Inflammatory macrophage treated with lipopolysaccharide for 4 hours (primary cell): Measurements from ENCODE around the gene MUC20.
A peak's percentile ranks its signal among the peaks of the same experiment; 100 is the strongest.
"Not testable (repeated sequence)": the region's sequence is repeated elsewhere in the genome, so short reads cannot be mapped to it uniquely, and the experiment has no call there.

Source experiments
- DNase-seq: peaks from one replicate; pipeline ENCODE4 v3.0.0-alpha.2; 2020

MUC20 gene

DNA sequence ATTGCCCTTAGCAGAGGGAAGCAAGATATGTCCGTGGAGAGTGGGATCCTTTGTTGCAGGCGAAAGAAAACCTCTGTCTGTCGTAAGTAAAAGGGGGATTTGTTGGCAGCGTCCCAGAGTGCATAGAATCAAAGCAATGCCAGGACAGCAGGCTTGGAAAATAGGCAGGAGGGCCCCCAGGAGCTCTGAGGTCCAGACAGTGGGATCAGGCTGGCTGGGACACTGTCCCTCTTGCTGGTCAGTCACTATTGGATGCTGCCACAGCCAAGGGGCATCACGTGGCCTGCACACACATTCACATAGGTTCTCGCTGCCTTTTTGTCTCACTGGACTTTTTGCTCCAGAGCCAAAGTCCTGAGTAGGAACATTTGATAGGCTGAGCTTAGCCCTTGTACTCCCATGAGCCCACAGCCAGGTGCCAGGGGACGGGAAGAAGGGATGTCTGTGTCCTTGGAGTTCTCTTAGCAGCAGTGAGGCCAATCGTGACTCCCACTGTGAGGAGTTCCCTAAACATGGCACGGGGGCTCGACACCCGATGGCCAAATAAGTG is 10.7 kb downstream of the MUC20 start:
- DNase-seq: no peak

DNA sequence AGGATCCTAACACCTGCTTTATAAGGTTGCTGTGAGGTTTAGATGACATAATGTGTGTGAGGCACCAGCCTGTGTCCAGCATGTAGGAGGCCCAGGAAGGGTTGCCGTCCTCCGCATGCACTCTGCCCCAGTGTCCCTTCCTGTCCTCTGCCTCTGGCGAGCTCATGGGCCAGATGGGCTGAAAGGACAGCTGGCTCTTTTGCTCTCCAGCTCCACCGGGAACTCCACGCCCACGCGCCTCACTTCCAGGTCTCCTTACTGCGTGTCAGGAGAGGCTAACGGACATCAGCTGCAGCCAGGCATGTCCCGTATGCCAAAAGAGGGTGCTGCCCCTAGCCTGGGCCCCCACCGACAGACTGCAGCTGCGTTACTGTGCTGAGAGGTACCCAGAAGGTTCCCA is 12.2 kb downstream of the MUC20 start:
- no peak for DNase-seq

DNA sequence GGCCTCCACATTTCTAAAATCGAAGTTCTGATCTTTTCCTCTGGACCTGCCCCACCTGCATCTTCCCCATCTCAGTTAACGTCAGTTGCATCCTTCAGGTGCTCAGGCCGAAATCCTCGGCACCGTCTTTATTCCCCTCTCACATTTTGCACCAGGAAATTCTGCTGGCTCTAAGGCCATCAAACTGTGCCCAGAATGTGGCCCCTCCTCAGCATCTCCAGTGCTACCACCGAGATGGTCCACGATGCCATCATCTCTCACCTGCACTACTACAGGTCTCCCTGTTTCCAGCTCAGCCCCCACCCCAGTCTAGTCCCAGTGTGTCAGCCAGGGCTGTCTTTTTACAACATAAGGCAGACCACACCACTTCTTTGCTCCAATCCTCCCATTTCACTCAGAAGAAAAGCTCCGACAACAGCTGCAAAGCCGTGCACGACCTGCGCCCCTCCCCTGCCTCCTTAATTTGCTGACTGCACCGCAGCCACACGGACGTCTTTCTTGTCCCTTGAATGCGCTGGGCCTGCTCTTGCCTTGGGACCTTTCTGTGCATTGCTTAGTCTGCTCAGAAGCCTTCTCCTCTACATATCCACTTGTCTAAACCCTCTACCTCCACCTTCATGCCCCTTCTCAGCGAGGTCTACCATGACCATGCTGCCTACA is 14.4 kb downstream of the MUC20 start:
- DNase-seq: no peak

DNA sequence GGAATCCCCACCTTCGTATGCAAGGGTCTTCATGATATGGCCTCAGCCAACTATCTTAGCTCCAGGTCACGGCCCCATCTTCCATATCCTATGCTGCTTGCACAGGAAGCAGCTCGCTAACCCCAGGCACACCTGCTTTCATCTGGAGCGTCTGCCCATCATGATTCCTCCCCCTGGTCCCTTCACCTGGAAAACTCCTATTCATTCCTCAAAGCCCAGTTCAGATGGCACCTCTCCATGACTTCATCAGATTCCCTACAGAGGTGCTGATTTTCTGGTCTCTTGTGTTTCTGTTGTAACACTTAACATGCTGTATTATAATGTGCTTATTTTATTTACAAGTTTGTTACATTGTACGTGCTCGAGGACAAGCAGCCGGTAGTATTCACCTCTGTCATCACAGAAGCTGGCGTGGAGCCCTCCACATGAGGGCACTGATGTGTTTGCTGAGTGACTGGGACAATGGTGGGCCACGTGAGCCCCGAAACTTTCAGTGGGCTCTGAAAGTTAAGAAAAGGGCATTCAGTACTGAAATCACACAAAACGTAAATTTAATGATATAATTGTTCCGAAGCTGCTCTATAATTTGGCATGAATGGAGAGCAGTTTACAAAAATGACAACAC is 16.2 kb downstream of the MUC20 start:
- no peak for DNase-seq

DNA sequence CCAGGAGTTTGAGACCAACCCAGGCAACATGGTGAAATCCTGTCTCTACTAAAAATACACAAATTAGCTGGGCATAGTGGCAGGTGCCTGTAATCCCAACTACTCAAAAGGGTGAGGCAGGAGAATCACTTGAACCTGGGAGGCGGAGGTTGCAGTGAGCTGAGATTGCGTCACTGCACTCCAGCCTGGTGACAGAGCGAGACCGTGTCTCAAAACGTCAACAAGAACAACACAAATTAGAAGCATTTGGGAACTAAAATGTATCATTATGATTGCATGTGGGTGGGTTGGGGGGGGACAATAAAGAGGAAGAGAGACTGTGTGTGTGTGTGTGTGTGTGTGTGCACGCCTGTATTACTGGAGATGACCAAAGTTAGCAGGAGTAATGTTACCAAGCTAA is 17.0 kb downstream of the MUC20 start:
- DNase-seq: peak; percentile 73

DNA sequence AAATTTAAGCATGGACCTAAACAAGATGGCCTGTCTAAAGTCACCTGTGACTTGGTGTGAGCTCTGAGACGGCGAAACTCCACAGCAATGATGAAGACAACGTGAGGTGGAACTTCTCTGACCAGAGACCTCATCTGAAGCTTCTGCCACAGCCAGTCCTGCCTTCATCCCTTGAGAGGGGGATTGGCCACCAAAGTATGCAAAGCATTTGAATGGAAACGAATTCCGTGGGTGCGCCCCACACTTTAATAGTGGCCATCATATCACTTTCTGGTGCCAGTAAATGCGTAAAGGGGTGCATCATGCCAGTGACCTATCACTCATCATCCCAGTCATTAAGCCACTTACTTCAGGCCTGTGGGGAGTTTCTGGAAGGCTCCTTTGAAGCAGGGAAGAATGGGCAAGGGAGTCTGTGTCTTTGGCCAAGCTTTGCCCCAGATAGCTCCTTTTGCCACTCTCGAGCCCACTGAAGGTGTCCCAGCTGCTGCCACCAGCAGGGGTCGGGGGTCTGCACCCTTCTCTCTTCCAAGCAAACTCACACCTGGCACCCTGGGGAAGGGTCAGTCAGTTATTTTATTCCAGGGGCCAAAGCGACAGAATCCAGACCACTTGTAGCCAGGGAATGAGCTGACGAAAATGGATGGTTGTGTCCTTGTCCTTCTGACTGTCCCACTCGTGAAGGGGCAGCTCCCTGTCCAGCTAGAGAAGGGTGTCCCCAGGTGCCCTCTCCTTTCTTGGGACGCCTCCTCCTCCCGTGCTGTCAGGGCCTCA is 17.7 kb downstream of the MUC20 start:
- DNase-seq: no peak

DNA sequence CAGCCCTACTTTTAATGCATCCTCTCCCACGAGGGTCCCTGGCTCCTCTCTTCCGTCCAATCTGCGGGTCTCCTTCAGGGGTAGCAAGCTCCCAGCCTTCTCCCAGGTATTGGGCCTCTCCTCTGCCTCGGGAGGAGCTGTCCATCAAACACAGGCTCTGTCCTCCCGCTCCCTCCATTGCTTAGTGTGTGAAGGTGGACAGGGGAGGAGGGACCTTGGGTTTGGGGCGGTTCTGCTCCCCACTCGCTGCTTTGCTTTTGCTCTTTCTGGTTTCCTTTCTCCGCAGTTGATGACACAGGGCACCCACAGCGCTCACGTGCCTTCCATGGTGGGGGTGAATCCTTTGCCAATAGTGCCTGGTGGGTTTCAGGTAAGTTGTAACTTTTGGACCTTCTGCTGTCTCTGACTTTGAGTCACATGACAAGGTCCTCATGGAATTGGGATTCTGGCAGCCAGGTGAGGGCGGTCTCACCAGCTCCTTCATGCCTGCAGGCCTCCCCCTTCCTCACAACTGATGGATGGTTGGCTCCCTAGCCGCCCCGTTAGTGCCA is 18.9 kb downstream of the MUC20 start:
- DNase-seq: no peak

DNA sequence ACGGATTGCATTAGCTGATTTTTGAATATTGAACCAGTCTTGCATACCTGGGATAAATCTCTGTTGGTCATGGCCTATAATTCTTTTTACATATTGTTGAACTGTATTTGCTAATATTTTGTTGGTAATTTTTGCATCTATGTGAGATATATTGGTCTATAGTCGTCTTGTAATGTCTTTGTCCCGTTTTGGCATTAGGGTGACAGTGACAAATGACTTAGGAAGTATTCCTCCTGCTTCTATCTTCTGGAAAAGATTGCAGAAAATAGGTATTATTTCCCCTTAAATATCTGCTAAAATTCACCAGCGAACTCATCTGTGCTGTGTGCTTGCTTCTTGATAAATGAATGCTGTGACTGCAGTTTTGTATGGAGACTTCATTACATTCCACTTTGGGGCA is 23.7 kb downstream of the MUC20 start:
- no peak for DNase-seq

DNA sequence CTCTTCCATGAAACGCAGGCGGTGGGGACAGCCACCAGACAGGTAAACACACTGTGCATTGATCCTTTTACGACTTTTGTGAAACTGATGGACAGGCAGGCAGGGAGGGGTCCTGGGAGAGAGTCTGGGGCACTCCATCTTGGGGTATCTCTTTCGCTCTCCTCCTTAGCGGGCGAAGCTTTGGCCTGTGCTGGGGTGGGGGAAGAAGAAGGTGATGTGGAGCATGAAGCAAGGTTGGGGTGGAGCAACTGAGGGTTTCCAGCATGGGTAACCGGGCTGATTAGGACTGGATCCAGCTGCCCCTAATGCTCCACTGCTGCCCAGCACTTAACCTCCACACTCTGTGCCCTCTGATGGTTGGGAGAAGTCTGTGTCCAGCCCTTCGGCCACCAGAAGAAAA is 25.6 kb downstream of the MUC20 start:
- no peak for DNase-seq

DNA sequence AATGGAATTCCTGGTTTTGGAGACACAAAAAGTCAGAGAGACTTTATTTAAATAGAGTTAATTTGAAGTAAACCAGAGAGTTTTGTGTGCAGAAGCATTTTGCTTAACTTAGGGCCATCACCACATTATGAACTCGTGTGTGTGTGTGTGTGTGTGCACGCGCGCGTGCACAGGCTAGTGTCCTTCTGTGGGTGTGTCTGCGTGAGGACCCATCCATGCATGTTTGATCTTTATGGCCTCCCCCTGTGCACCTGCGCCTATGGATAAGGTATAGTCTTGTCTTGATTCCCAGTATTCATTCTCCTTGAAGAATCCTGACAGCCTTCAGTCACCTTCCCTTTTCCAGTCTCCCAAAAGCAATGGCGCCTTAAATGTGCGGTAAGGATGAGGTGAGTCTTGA is 26.0 kb downstream of the MUC20 start:
- DNase-seq: no peak

DNA sequence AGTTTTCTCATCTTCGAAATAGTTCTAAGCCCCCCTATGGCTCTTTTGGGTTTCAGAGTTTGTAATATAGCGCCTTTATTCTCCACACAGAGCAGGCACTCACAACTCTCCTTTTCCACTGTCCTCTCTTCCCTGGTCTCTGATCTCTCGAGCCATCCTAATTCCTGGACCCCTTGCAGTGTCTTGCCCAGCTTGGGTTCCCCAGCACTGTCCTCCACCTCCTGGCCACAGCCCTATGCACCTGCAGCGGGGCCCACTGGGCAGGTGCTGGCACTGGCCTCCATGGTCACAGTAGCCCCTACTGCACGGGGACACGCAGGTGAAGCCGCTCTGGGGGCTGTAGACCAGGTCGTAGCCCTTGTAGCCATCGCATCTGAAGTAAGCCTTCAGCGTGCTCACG is 27.9 kb downstream of the MUC20 start:
- DNase-seq: no peak

DNA sequence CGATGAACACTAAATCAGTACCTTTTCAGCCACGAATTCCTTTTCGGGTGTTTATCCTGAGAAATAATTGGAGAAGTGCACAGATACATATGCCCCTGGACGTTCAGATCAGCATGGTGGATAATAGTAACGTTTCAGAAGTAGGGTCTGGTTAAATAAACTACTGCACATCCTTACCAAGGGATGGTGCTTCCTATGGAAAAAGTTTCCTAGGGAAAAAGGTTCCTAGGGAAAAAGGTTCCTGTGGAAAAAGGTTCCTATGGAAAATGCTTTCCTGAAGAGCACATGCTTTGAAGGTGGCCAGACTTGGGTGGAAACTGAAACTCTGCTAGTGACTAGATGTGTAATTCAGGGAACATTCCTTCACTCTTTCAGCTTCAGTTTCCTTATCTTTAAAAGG is 28.3 kb downstream of the MUC20 start:
- DNase-seq: not testable (repeated sequence)

DNA sequence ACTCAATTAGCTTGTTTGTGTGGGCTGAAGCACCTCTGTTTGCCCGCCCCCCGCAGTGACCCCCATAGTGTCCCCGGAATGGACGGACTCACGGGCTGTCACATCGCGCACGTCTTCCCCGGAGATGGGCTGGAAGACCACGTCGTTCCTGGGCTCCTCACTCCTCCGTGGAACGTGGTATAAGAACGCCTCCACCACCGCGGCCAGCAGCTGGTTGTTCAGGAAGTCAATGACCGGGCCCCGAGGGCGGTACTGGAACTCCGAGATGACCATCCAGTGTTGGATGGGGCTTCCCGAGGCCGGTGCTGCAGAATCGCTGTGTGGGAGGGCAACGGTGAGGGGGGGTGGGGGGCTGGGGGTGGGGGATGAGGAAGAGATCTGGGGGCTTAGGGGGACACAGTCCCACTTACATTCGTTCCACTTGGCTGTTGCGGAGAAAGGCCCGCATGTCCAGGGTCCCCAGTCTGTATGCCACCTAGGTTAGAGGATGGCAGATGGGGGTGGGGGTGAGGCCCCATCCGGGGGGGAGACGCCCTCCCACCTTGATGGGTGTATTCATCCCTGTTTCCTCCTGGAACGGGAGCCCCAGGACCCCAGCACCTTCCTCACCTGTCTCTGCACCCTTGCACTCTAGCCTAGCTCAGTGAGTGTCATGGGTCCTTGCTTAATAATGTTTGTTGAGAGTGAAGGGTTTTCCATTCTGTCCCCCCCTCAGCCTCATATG is 30.2 kb downstream of the MUC20 start:
- DNase-seq: no peak

DNA sequence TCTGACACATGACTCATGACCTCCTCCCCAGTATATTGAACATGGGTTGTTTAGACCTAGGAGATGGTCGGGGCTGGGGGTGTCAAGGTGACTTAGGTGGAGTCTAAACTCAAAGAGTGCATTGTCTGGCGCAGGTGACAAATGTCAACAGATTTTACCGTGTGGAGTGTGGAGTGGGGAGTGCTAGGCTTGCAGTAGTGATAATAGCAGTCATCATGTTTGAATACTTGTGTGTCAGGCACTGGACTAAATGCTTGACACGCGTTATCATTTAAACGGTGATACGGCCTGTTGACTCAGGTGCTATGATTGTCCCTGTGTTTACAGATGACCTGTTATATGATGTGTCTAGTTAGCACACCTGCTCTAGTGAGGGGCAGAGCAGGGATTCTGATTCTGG is 30.8 kb downstream of the MUC20 start:
- no peak for DNase-seq

DNA sequence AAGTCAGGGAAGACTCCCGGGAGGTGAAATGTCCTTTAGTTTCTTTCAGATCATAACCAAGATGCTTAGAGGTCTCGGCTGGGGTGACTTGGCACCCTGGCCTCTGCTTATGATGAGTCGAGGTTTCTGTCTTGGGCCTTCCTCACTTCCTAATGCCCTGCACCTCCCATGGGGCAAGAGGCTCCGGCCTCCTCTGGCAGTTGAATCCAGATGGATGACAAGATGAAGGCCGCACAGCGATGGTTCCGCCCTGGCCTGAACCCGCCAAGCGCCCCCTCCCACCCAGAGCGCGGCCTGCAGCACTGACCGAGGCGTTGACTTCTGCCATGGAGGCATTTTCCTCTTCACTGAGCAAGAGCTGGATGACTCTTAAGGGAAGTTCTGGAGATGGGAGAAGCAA is 31.3 kb downstream of the MUC20 start:
- DNase-seq: no peak

DNA sequence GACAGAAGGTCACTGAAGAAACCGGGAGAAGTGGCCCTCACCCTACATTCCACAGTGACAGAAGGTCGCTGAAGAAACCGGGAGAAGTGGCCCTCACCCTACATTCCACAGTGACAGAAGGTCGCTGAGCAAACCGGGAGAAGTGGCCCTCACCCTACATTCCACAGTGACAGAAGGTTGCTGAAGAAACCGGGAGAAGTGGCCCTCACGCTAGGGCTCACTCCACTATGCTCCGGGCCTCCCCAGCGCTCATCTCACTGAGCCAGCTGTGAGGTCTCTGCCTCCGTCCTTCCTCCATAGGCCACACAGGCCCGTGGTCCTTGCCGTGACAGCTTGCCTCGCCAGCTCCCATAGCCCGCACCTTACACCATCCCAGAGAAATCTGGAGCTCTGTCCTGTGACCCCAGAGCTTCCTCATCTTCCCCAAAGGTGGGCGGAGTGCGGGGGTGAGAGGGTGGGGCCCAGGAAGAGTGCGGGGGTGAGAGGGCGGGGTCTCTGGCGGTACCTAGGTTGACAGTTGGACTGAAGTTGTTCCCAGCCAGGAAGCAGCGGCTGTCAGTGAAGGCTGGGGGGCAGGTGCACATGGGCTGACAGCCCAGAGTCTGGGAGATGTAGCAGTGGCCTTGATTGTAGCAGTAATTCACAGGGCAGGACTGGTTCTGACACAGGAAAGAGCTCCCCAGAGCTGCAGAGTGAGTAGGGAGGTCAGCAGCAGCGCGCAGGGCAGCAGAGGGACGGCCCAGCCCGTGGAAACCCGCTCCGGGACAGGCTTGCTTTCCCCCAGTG is 32.0 kb downstream of the MUC20 start:
- DNase-seq: no peak

DNA sequence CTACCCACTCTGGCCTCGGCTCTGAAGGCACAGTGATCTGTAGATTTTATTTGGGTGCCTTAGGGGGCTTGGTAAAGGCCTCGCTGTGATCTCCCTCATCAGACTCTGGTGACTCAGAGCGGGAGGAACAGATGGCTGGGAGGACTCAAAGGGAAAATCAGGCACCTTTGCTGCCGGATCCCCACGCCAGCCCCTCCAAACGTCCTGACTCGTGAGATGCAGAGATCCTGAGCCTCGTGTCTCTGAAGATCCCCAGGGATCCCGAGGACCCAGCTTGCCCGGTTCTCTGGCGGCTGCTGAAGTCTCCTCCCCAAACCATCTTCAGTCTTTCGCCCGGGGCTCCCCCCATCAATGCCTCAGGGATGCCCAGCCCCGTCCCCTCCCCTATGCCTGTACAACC is 32.8 kb downstream of the MUC20 start:
- no peak for DNase-seq

DNA sequence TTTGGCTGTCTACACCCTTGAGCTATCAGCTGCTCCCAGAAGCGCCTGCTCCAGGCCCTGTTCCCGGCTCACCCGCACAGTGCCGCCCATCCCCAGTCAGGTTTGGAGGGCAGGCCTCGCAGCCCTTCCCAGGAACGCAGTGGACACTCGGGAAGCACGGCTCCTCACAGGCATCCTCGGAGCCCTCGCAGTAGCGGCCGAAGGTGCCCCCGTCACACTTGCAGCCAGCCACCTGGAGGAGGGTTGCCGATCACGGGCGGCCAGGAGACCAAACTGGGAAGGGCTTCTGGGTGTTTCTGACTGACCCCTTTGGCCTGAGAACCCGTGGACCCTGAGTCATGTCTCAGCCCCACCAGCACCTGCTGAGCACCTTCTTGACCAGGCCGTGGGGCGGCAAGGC is 33.4 kb downstream of the MUC20 start:
- DNase-seq: no peak

DNA sequence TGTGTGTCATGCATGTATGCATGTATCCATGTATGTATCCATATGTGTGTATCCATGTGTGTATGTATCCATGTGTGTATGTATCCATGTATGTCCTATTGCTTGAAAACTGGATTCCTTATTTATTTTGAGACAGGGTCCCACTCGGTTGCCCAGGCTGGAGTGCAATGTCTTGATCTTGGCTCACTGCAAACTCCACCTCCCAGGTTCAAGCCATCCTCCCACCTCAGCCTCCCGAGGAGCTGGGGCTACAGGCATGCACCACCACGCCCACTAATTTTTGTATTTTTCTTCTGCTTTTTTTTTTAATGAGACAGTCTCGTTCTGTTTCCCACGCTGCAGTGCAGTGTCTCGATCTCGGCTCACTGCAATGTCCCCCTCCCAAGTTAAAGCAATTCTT is 34.1 kb downstream of the MUC20 start:
- no peak for DNase-seq

DNA sequence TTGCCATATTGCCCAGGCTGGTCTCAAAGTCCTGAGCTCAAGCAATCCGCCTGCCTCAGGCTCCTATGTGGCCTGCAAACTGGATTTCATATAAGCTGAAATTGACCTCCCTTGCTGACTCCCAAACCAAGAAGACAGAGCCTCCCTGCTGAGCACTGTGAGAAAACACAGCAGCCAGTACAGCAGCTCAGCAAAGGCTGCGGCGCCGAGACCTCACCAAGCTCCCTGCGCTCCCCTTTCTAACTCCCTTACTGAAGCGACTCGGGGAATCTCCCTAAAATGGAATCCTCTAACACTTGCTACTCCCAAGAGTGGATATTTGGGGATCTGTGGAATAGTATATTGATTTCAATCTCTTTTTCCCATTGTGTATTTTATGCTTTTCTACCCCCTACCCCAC is 34.6 kb downstream of the MUC20 start:
- no peak for DNase-seq

DNA sequence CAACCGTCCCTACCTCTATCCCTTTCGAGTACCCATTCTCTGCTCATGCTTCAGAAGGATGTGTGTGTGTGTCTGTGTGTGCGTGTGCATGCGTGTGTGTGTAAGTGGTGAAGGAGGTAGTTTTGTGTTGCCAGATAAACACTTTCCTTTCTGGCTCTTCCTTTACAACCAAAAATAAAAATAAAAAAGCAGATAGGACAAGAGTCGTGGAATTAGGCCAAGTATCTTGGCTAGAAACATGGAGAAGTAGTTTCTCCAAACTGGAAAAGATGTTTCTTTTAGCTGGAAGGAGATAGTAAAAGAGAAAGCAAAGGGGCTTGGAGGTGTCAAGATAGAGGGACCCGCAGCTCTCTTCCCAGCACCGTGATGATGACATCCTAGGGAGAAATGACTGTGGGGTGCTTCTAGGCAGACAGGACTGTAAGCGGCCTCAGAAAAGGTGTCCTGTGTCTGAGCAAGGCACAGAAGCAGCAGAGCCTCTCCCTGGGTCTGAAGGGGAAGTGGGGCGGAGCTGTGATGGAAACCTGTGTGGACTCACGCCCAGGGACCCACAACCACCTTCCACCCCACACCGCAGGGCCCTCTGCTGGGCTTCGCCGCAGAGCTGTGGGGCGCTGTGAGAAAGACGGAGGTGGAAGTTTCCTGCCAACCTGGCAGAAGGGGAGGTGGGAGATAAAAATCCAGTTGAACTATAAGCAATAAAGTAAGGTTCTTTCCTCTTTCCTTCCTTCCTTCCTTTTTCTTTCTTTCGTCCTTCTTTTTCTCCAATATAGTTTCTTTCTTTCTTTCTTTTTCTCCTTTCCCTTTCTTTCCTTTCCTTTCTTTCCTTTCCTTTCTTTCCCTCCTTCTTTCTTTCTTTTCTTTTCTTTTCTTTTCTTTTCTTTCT is 35.3 kb downstream of the MUC20 start:
- no peak for DNase-seq
